H1 (cell line): Measurements from ENCODE around the gene S100A10. TPM values are rescaled to one million over a fixed set of nuclear protein-coding genes. Genes with fewer than 3 reads are reported as not detected.
A peak's percentile ranks its signal among the peaks of the same experiment; 100 is the strongest.

Source experiments
- CTCF ChIA-PET: fragments of 300-600 bp; sonication (Branson Sonifier 250); formaldehyde crosslinking; loops from one replicate; lab custom pipeline; 2021; ENCODE audit not compliant: partially characterized antibody; lab: Charles Lee
- POLR2A ChIA-PET: fragments of 300-600 bp; sonication (Branson Sonifier 250); formaldehyde crosslinking; loops from one replicate; lab custom pipeline; 2021; ENCODE audit warnings: inconsistent platforms; ENCODE audit not compliant: partially characterized antibody; lab: Charles Lee
- DNase-seq, 2 experiments: peaks; one replicate each; pipeline versions ENCODE4 v3.0.0 to v3.0.0-alpha.2; 2010 to 2022; ENCODE audit warnings: low spot score in 2 of 2, low read depth in 1 of 2, mixed read lengths in 1 of 2
- FAIRE-seq: peaks from 2 replicates; lab custom pipeline; 2011; peaks lifted over from hg19 to GRCh38; lab: Jason Lieb, UNC
- H2AFZ ChIP-seq: 2 replicates; pipeline ENCODE4 v1.8.1; 2012; ENCODE audit warnings: low read length, inconsistent platforms
- H2AK5ac ChIP-seq: 2 replicates; pipeline ENCODE4 v1.6.1; 2013; ENCODE audit warnings: low read depth, low read length
- H2BK120ac ChIP-seq: replicated peaks from 2 replicates; pipeline ENCODE3; 2013; ENCODE audit warnings: low read depth, low read length, inconsistent platforms
- H2BK12ac ChIP-seq: 2 replicates; pipeline ENCODE4 v1.6.1; 2013; ENCODE audit warnings: low read depth, low read length
- H2BK15ac ChIP-seq: 2 replicates; pipeline ENCODE4 v1.6.1; 2013; ENCODE audit warnings: low read length
- H2BK20ac ChIP-seq: 2 replicates; pipeline ENCODE4 v1.6.1; 2013; ENCODE audit warnings: low read length
- H2BK5ac ChIP-seq: 2 replicates; pipeline ENCODE4 v1.6.1; 2013; ENCODE audit warnings: low read depth, low read length
- H3K14ac ChIP-seq: 2 replicates; pipeline ENCODE4 v1.6.1; 2013; ENCODE audit warnings: inconsistent platforms; ENCODE audit not compliant: insufficient read length
- H3K18ac ChIP-seq: 2 replicates; pipeline ENCODE4 v1.6.1; 2013; ENCODE audit warnings: low read length; ENCODE audit errors: extremely low read depth
- H3K23ac ChIP-seq: 2 replicates; pipeline ENCODE4 v1.6.1; 2013; ENCODE audit warnings: inconsistent platforms; ENCODE audit not compliant: insufficient read length
- H3K23me2 ChIP-seq: 2 replicates; pipeline ENCODE4 v1.6.1; 2013; ENCODE audit warnings: low read depth, low read length
- H3K27ac ChIP-seq: 2 replicates; pipeline ENCODE4 v1.6.1; 2011; ENCODE audit warnings: low read depth, low read length, inconsistent platforms
- H3K27me3 ChIP-seq, 4 experiments: replicated peaks in 1 of 4; 1 replicate in 1 of 4; 2 replicates in 3 of 4; pipeline versions ENCODE4 v1.6.1 to v1.8.1; 2011 to 2013; ENCODE audit warnings: low read length in 3 of 4, mild to moderate bottlenecking in 3 of 4, inconsistent platforms in 2 of 4, mixed read lengths in 2 of 4, moderate library complexity in 1 of 4; ENCODE audit not compliant: control insufficient read depth in 3 of 4, insufficient read depth in 3 of 4; ENCODE audit errors: extremely low read depth in 1 of 4
- H3K36me3 ChIP-seq, 4 experiments: 2 replicates each; pipeline versions ENCODE4 v1.6.1 to v1.8.1; 2011 to 2013; ENCODE audit warnings: mild to moderate bottlenecking in 4 of 4, low read length in 3 of 4, moderate library complexity in 2 of 4, control low read depth in 1 of 4, inconsistent platforms in 1 of 4; ENCODE audit not compliant: insufficient read depth in 4 of 4, control insufficient read depth in 2 of 4
- H3K4ac ChIP-seq: replicated peaks from 2 replicates; pipeline ENCODE3; 2013; ENCODE audit warnings: low read length, low read depth, mixed read lengths, inconsistent platforms; ENCODE audit not compliant: insufficient read length
- H3K4me1 ChIP-seq, 4 experiments: replicated peaks in 1 of 4; 1 replicate in 1 of 4; 2 replicates in 3 of 4; pipeline versions ENCODE4 v1.6.1 to v1.8.1; 2011 to 2013; ENCODE audit warnings: low read length in 3 of 4, inconsistent platforms in 2 of 4, mixed read lengths in 1 of 4; ENCODE audit not compliant: insufficient read depth in 4 of 4, control insufficient read depth in 3 of 4
- H3K4me2 ChIP-seq, 2 experiments: 2 replicates each; pipeline versions ENCODE4 v1.6.1 to v1.8.1; 2011 to 2013; ENCODE audit warnings: low read depth in 2 of 2, low read length in 2 of 2, control low read depth in 1 of 2, inconsistent platforms in 1 of 2, mild to moderate bottlenecking in 1 of 2; ENCODE audit not compliant: insufficient read depth in 1 of 2
- H3K4me3 ChIP-seq, 4 experiments: fragments of 200-600, 300-600 bp in 1 of 4; sonication (generic), shearing (Covaris generic), sonication (Bioruptor Twin) in 1 of 4; 2 replicates each; pipeline versions ENCODE4 v1.5.1 to v1.8.1; 2011 to 2016; ENCODE audit warnings: low read length in 4 of 4, low read depth in 3 of 4, control low read depth in 2 of 4, inconsistent platforms in 2 of 4, mild to moderate bottlenecking in 2 of 4, mixed read lengths in 1 of 4, moderate library complexity in 1 of 4; ENCODE audit not compliant: insufficient read depth in 2 of 4; ENCODE audit errors: extremely low read depth in 1 of 4
- H3K56ac ChIP-seq: replicated peaks from 2 replicates; pipeline ENCODE3; 2013; ENCODE audit warnings: low read depth, mild to moderate bottlenecking, mixed read lengths, low read length, inconsistent platforms; ENCODE audit not compliant: insufficient read length
- H3K79me1 ChIP-seq: 2 replicates; pipeline ENCODE4 v1.6.1; 2013; ENCODE audit warnings: low read depth, low read length, control low read depth
- H3K79me2 ChIP-seq, 2 experiments: 2 replicates each; pipeline versions ENCODE4 v1.6.1 to v1.8.1; 2012 to 2013; ENCODE audit warnings: low read length in 2 of 2, mild to moderate bottlenecking in 2 of 2, inconsistent platforms in 1 of 2; ENCODE audit not compliant: insufficient read depth in 2 of 2, control insufficient read depth in 1 of 2
- H3K9ac ChIP-seq, 4 experiments: replicated peaks in 1 of 4; 1 replicate in 1 of 4; 2 replicates in 3 of 4; pipeline versions ENCODE4 v1.6.1 to v1.8.1; 2011 to 2013; ENCODE audit warnings: low read depth in 3 of 4, low read length in 3 of 4, control low read depth in 2 of 4, mild to moderate bottlenecking in 2 of 4, moderate library complexity in 2 of 4, inconsistent platforms in 1 of 4; ENCODE audit errors: extremely low read depth in 1 of 4
- H3K9me3 ChIP-seq, 2 experiments: 2 replicates each; pipeline versions ENCODE4 v1.6.1 to v1.8.1; 2012 to 2013; ENCODE audit warnings: mild to moderate bottlenecking in 2 of 2, moderate library complexity in 2 of 2, control low read depth in 1 of 2, inconsistent platforms in 1 of 2, low read depth in 1 of 2, low read length in 1 of 2, mixed read lengths in 1 of 2; ENCODE audit not compliant: insufficient read depth in 2 of 2
- H4K20me1 ChIP-seq, 2 experiments: replicated peaks in 1 of 2; 2 replicates each; pipeline versions ENCODE3 to v1.8.1; 2011 to 2013; ENCODE audit warnings: inconsistent platforms in 2 of 2, low read length in 2 of 2, mild to moderate bottlenecking in 1 of 2; ENCODE audit not compliant: insufficient read depth in 2 of 2, control insufficient read depth in 1 of 2
- H4K5ac ChIP-seq: 2 replicates; pipeline ENCODE4 v1.6.1; 2013; ENCODE audit warnings: low read length, low read depth, mixed read lengths, inconsistent platforms; ENCODE audit not compliant: insufficient read length
- H4K8ac ChIP-seq: 2 replicates; pipeline ENCODE4 v1.8.0; 2013; ENCODE audit warnings: mild to moderate bottlenecking, moderate library complexity, low read length, inconsistent platforms; ENCODE audit not compliant: insufficient read depth; ENCODE audit errors: extremely low read depth
- H4K91ac ChIP-seq: replicated peaks from 2 replicates; pipeline ENCODE3; 2013; ENCODE audit warnings: low read length, mixed read lengths, inconsistent platforms; ENCODE audit not compliant: insufficient read length
- BCL11A ChIP-seq, 2 experiments: IDR thresholded peaks; one replicate each; pipeline ENCODE4 v1.6.1; 2011; ENCODE audit warnings: low read depth in 2 of 2, low read length in 2 of 2, mild to moderate bottlenecking in 2 of 2
- WGBS, 2 experiments: shearing (Covaris generic) in 1 of 2; methylation state at CpG; one replicate each; pipeline versions ENCODE4 v1.1.6 to v1.1.7; 2013 to 2015; ENCODE audit warnings: low lambda C conversion rate in 2 of 2, mixed read lengths in 2 of 2, inconsistent platforms in 1 of 2, low coverage in 1 of 2, missing lambda C conversion rate in 1 of 2; ENCODE audit not compliant: insufficient replicate concordance in 2 of 2, insufficient coverage in 1 of 2, insufficient read length in 1 of 2; ENCODE audit errors: extremely low coverage in 1 of 2, missing lambda C conversion rate in 1 of 2; 5-methylcytosine and 5-hydroxymethylcytosine counted together
- polyA plus RNA-seq, 7 experiments: library from polyadenylated mRNA; depleted of rRNA in 3 of 7; stranded (reverse) in 5 of 7; unstranded in 2 of 7; fragments of >200 nt in 5 of 7; fragments of 200-250 nt in 2 of 7; gene quantifications; 1 replicate in 5 of 7; 2 replicates in 1 of 7; 4 replicates in 1 of 7; pipeline versions ENCODE4 v1.2.1 to v1.2.3, GENCODE V29; 2011 to 2013; ENCODE audit warnings: missing spikeins in 2 of 7, mixed read lengths in 2 of 7
- total RNA-seq: library from RNA; stranded (reverse); fragmentation: NEBNext Ultra II Directional; extraction: Animal tissue kit (Norgen Biotek cat#: 25700); gene quantifications from 2 replicates; pipeline ENCODE4 v1.2.1, GENCODE V29; 2021

S100A10 gene
- total and polyA plus RNA-seq, 2 of the 8 experiments (the other 6 are each of a cell fraction or from before 2014, with no cell fraction given), result 23.9 to 231 TPM

GRCh38 chr1:152042030-152042429 is 48.4 kb upstream of the S100A10 start:
- H3K79me2 ChIP-seq, result no peaks in the 10 kb centered on the region
- ChIA-PET CTCF (interaction anchor here (2.0 to 3.7 kb wide), 3 partner anchors 11 to 41 kb away, joined by 9 to 13 read pairs (median 13); no protein-coding TSS in a partner anchor), POLR2A (no interaction called here)
- TF ChIP-seq BCL11A (IDR thresholded peaks at IDR 0.05; ENCODE audit: low read depth in 2 of 2, low read length in 2 of 2), result no peak
- WGBS, 2 experiments, result 93% methylated on average over 1 of the region's 1 CpG; no CpG with 5 or more reads in 1 of the 2 experiments
- H2BK12ac ChIP-seq, result peak overlapping the region; percentile 91; the same call in 1 of the 2 replicates
- peaks cover 0 to 6% (median 0%) of the 10 kb centered on the region in 4 experiments; a peak in 2 of 7 replicates for H3K27me3 ChIP-seq
- no peak overlapping the region for H3K56ac ChIP-seq
- H4K20me1 ChIP-seq, result no peaks in the 10 kb centered on the region
- H3K79me1 ChIP-seq, result no peaks in the 10 kb centered on the region
- H3K23me2 ChIP-seq, result no peaks in the 10 kb centered on the region; the same call in 1 of the 2 replicates
- H2BK20ac ChIP-seq, result 0 out of 2 replicates have a peak overlapping the region, but pooled peaks have one; percentile 62
- no peak overlapping the region for H3K4me3 ChIP-seq
- no peak overlapping the region for H2AFZ ChIP-seq
- no peak overlapping the region; the same call in 1 of the 2 replicates for H2BK5ac ChIP-seq
- DNase-seq, result no peak
- H3K4me2 ChIP-seq, result no peak overlapping the region
- H3K9ac ChIP-seq, result no peak overlapping the region
- H3K36me3 ChIP-seq, result no peaks in the 10 kb centered on the region
- no peak overlapping the region for H3K18ac ChIP-seq
- no peak overlapping the region for H4K8ac ChIP-seq
- H2BK15ac ChIP-seq, result peak overlapping the region; percentile 78; the same call in 1 of the 2 replicates
- no peak overlapping the region for H4K5ac ChIP-seq
- H3K9me3 ChIP-seq, result no peaks in the 10 kb centered on the region
- no peak overlapping the region for H3K23ac ChIP-seq
- no peak overlapping the region for H4K91ac ChIP-seq
- H2BK120ac ChIP-seq, result no peak overlapping the region
- no peak for FAIRE-seq
- H2AK5ac ChIP-seq, result peak overlapping the region; percentile 92; the same call in 1 of the 2 replicates
- H3K27ac ChIP-seq, result no peak overlapping the region
- peaks cover 3 to 12% (median 4%) of the 10 kb centered on the region in 4 experiments; a peak in 6 of 7 replicates for H3K4me1 ChIP-seq
- H3K14ac ChIP-seq, result no peak overlapping the region
- no peak overlapping the region for H3K4ac ChIP-seq
